ENCODE data around the gene TRIM59.

The TRIM59 gene

DNA sequence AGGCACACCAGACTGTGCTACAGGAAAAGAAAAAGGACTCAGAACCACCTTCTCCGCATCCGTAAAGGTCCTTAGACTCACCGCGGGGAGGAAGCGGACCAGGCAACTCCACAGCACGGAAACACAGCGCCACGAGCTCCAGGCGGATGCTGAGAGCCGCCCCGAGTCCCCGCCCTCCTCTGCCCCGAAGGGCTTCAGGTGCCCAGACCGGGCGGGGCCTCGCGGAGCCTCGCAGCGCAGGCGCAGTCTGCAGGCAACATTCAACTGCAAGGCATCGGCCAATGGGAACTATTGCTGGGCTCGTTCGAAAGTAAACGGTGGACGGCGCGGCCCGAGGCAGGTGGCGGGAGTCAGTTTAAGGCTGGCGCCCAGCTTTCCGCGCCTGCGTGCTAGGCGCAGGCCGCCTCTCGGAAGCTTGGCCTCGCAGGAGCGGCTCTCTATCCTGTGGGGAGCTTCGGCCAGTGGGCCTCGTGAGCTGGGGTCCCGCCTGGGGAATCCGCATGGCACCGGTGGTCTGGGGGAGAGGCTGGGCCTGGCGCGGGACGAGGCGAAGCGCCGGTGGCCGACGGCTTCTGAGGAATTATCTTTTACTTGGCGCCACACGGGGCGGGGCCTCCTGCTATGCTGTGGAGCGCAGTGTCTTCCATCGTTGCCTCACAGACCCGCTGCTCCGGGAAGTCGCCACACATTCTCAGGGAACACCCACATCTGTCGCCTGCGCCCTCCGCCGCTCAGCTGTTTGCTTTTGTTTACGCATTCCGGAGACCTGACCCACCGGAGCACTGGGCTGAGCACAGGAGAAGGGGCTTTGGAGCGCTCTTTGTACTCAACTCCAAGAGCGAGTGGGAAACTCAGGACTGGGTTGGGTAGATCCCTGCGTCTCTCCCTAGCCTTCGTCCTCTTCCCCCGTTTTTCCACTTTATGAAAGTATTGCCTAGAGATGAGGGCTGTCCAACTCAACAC lies at the start of gene TRIM59:
TSS of gene TRIM59 (minus strand) at position 151 of the 963 bp plus-strand sequence. CDS start 10,603 bp downstream, outside the sequence.
- peak; percentile 97 for DNase-seq

DNA sequence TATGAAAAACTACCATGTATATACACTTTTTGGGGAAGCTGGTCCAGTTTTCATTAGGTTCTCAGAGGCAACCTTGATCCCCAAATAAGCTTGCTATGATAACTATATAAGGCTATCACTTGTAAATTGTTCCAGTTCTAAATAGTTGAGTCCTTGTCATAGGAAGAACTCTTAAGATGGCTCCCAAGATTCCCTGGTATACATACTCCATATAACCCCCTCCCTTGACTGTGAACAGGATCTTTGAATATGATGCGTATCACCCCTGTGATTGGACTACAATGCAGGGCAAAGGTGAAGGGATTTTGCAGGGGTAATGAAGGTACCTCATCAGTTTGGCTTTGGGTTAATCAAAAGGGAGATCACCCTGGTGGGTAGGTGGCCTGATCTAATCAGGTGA lies 48.6 kb upstream of the TRIM59 start:
- DNase-seq: no peak

GRCh38 chr3:160490166-160490565 lies 40.6 kb upstream of the TRIM59 start:
- no peak for DNase-seq

DNA sequence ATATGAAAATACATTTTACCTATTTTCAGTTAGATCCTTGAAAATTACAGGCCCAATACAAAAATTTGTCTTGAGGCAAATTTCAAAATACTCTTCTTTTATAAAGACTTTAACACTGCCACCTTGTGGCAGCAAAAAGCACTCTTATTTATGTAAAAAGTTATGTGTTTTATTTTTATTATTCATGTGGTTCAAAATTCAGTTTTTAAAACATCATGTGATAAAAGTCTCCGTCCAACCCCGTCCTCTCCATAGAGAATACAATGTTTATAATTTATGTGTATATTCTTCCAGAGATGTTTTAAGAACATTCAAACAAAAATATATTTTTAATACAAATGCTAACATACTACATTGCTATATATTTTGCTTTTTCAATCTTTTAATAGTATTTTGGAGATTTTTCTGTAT lies 36.9 kb upstream of the TRIM59 start:
- DNase-seq: peak; percentile 66

DNA sequence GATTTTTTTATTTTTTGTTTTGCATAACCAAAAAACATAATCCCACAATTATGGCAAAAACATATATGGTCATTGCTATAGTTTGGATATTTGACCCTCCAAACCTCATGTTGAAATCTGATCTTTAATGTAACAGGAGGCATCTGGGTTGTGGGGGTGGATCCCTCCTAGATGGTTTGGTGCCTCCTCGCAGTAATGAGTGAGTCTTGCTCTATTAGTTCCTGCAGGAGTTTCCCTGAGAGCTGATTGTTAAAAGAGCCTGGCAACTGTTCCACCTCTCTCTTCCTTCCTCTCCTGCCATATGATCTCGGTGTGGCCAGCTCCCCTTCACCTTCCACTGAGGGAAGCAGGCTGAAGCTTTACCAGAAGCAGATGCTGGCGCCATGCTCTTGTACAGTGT lies 33.2 kb upstream of the TRIM59 start:
- no peak for DNase-seq

DNA sequence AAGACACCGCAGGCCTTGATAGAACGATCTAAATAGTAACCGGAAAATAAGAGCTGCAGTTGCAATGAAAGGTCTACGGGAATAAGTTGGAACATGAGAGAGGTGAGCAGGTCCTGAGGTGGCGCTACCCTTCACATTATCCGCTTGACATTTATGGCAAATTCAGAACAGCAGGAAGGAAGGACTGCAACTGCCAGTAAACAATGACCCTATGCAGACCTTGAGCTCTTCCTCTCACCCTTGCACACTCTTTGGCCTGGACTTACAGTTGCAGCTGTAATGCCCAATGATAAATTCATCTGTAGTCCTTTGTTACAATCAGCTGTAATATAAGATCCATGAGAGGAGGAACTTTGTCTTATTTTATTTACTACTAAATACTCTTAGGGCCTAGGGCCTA lies 32.3 kb upstream of the TRIM59 start:
- DNase-seq: no peak

DNA sequence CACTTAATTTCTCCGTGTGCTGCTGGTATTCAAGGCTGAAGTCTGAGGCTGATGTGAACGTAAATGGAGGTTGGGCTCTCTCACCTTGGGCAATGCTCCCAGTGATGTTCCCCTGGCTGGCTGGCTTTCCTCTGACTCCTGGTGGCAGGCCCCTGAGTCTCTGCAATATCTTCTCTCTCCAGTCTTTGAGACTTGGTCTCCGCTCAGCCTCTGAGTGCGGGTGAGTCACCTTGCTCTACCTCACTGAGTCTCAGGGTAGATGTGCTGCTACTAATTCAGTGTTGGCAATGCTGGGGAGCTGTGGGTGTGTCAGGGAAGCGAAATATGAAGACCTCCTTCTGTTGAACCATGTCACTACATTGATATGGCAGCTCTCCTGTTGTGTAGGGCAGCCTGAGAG lies 31.3 kb upstream of the TRIM59 start:
- DNase-seq: no peak

DNA sequence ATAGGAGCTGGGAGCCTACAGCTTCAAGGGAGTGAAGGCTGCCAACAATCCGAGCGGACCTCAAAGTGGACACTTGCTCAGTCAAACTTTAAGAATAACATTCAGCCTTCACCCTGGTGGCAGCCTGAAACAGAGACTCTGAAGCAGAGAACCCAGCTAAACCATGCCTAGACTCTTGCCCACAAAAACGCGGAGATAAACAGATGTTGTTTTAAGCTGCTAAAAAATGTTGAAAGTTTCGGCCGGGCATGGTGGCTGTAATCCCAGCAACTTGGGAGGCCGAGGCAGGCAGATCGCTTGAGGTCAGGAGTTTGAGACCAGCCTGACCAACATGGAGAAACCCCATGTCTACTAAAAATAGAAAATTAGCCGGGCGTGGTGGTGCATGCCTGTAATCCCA lies 29.8 kb upstream of the TRIM59 start:
- DNase-seq: no peak

DNA sequence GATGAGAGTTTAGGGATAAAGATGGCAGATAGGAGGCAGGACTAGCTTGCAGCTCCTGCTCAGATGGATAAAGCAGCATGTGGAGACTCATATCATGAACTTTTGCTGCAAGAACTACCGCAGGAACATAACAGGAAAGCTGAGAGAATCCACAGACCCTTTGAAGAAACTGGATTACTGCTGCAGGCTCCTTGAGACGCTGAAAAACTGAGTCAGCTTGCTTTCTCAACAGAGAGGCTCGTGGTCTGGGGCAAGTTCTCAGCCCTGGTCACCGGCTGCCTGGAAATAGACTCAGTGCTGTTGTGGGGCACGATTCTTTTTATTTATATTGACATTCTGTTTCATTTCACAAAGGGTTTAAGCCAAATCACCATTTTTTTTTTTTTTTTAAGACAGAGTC lies 28.8 kb upstream of the TRIM59 start:
- DNase-seq: no peak

GRCh38 chr3:160477750-160478149 lies 28.2 kb upstream of the TRIM59 start:
- no peak for DNase-seq

DNA sequence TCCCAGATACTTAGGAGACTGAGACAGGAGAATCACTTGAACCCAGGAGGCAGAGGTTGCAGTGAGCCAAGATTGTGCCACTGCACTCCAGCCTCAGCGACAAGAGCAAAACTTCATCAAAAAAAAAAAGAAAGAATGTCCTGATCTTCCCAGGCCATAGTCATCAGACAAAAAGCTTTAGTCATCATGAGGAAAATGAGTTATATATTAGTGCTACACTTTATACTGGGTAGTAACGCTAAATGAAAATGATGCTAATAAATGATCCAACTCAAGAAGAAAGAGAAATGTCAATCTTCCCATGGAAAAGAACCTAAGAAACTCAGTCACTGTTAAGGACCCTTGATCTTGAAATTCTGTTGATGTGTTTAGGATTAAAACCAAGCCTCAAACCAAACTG lies 26.3 kb upstream of the TRIM59 start:
- no peak for DNase-seq

GRCh38 chr3:160475153-160475552 lies 25.6 kb upstream of the TRIM59 start:
- no peak for DNase-seq

DNA sequence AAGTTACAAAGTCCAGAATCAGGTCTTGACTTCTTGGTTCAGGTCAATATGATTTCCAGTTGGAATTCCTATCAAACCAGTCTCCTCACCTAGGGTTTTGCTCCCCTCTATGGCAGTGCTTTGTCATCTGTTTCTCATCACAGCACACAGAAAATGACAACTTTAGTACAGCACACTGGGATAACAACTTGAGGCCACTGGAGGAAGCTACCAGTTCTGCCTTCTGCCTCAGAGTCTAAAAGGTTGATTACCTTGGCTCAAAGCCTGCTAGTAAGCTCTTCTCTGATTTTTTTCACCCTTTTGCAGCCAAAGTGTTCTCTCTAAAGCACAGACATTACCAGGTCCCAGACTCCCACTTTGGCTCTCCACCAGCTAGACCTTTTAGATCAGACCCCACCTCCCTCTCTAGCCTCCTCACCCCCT lies 24.8 kb upstream of the TRIM59 start:
- no peak for DNase-seq

- no peak for DNase-seq
Measured at GRCh38 chr3:160473978-160474377, 24.4 kb upstream of the TRIM59 start.

GRCh38 chr3:160473221-160473620 lies 23.6 kb upstream of the TRIM59 start:
- DNase-seq: no peak

GRCh38 chr3:160472344-160472743 lies 22.8 kb upstream of the TRIM59 start:
- no peak for DNase-seq

DNA sequence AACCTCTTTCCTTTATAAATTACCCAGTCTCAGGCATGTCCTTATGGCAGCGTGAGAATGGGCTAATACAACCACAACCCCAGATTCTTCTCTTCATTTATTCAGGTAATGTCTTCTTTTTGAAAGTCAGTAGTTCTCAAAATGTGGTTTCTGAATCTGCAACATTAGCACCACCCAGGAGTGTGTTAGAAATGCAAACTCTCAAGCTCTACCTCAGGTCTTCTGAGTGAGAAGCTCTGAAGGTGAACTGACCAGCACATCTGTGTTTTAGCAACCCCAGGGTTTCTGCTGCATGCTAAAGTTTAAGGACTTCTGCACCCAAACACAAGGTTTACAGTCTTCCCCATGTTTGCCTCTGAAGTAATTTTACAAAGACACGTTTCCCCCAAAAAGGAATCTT lies 22.3 kb upstream of the TRIM59 start:
- DNase-seq: no peak

DNA sequence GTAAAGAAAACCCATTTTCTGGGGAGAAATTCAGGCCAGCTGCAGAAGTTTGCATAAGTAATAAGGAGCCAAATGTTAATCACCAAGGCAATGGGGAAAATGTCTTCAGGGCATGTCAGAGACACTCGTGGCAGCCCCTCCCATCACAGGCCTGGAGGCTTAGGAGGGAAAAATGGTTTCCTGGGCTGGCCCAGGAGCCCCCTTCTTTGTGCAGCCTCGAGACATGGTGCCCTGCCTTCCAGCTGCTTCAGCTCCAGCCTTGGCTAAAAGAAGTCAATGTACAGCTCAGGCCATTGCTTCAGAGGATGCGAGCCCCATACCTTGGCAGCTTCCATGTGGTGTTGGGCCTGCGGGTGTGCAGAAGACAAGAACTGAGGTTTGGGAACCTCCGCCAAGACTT lies 20.6 kb upstream of the TRIM59 start:
- no peak for DNase-seq

DNA sequence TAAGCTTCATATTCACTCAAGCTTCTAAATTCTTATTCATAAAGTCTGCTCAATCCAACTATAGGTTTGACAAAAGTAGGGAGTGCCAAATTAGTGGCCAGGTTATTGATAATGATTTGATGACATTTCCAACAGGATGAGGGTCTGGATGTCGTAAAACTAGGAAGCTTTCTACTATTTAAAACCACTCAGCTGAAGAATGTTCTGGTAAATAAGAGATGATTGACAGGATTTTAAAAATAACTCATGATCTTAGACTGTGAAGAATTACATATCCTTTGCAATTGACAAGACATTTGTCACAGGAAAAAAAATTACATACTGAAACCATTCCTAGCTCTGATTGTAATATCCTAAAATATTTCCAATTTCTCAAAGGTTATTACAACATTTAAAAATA lies 15.4 kb upstream of the TRIM59 start:
- DNase-seq: no peak

- no peak for DNase-seq
Measured at GRCh38 chr3:160464321-160464720, 14.7 kb upstream of the TRIM59 start.

- no peak for DNase-seq
Measured at GRCh38 chr3:160460033-160460432, 10.4 kb upstream of the TRIM59 start.

GRCh38 chr3:160459450-160459970 lies 9.9 kb upstream of the TRIM59 start:
- no peak for DNase-seq

- no peak for DNase-seq
Measured at GRCh38 chr3:160458151-160458550, 8.6 kb upstream of the TRIM59 start.

GRCh38 chr3:160455846-160456245 lies 6.3 kb upstream of the TRIM59 start:
- DNase-seq: no peak

DNA sequence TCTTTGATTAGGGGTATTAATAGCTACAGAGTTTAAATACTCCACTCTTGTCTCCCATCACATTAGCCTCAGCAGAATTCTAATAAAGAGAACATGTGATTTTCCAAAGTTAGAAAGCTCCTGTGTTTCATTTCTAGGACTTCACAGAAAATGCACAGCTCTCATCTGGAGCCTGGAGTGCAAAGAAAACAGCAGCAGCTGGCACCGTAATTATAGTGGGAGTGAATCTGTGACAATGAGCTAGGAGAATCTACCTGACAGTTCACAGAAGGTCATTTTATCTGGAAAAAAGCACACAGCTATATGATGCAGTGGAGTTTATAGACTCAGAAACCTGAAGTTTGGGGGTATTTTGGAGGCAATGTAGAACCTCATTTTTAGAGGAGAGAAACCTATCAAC lies 5.4 kb upstream of the TRIM59 start:
- DNase-seq: no peak

All from hematopoietic multipotent progenitor cell treated with erythropoietin and hydrocortisone succinate and interleukin-3 and kit ligand, for 8 days (in vitro differentiated cells).